Measurements from ENCODE around the gene RAB3A.
A peak's percentile ranks its signal among the peaks of the same experiment; 100 is the strongest.

Gene RAB3A

DNA sequence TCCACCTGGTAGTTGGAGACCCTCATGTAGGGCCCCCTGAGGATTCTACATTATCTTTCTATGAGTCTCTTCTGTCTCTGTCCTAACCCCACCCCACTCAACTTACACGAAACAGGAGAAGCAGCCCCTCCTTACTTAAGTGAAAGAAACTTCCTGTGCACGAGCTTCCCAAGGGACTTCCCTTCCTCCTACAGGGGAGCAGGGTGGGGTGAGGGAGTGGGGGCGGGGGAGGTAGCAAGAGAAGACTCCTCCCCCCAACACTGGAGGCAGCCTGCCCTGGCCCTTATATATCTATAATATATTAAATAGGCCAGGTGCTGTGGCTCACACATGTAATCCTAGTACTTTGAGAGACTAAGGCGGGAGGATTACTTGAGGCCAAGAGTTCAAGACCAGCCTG is 27.9 kb upstream of the RAB3A start:
- Histone ChIP-seq H3K27ac (ENCODE audit: low read length) (no peak overlapping the region), H3K36me3 (ENCODE audit: control insufficient read depth, insufficient read depth, low read length) (no peaks in the 10 kb centered on the region), H3K27me3 (ENCODE audit: control insufficient read depth, insufficient read depth, low read length) (no peaks in the 10 kb centered on the region), H3K9me3 (ENCODE audit: control insufficient read depth, insufficient read depth, low read length) (no peaks in the 10 kb centered on the region), H3K4me3 (ENCODE audit: low read length) (no peak overlapping the region), H3K4me1 (ENCODE audit: control insufficient read depth, insufficient read depth, low read length) (peaks cover 10% of the 10 kb centered on the region)
- WGBS (ENCODE audit: insufficient coverage, insufficient read length) = no CpG with 5 or more reads among the region's 4 CpGs
- no peak for DNase-seq (ENCODE audit: low read depth, low spot score)

DNA sequence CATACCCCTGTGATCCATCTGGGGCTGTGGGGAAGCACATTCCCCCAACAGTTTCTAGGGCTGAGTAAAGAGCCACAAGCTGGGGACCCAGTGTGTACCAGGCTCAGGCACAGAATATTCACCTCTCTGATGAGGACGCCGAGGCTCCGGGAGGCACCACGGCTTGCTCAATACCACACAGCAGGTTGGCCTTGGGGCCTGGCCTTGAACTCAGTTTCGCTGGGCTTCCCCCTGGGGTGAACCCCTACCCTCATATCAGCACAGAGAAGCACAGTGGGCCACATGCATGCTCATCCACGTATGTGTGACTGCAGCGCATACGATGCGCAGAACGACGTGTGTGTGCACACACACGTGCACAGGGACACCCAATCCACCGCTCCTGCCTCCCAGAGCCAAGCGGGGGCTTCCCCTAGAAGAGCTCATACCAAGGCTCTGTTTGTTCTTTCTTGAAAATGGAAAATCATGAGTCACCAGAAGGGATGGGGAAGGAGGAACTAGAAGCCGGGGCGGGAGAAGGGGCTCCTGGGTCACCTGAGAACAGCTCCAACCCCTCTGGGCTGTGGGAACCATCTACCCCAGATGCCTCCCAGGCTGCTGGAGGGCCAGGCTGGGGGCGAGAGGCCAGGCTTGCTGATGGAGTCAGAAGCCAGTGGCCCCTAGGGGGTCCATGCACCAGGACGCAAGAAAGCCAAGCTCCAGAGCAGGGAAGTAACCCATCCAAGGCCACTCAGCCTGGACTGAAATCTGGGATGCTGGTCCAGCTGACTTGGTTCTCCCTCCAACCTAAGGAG is 27.3 kb upstream of the RAB3A start:
- H3K9me3 ChIP-seq (ENCODE audit: control insufficient read depth, insufficient read depth, low read length) = no peaks in the 10 kb centered on the region
- no peak for DNase-seq (ENCODE audit: low read depth, low spot score)
- H3K4me1 ChIP-seq (ENCODE audit: control insufficient read depth, insufficient read depth, low read length) = peaks cover 10% of the 10 kb centered on the region
- no peaks in the 10 kb centered on the region for H3K27me3 ChIP-seq (ENCODE audit: control insufficient read depth, insufficient read depth, low read length)
- WGBS (ENCODE audit: insufficient coverage, insufficient read length) = no CpG with 5 or more reads among the region's 18 CpGs
- H3K27ac ChIP-seq (ENCODE audit: low read length) = no peak overlapping the region
- no peak overlapping the region for H3K4me3 ChIP-seq (ENCODE audit: low read length)
- H3K36me3 ChIP-seq (ENCODE audit: control insufficient read depth, insufficient read depth, low read length) = no peaks in the 10 kb centered on the region

DNA sequence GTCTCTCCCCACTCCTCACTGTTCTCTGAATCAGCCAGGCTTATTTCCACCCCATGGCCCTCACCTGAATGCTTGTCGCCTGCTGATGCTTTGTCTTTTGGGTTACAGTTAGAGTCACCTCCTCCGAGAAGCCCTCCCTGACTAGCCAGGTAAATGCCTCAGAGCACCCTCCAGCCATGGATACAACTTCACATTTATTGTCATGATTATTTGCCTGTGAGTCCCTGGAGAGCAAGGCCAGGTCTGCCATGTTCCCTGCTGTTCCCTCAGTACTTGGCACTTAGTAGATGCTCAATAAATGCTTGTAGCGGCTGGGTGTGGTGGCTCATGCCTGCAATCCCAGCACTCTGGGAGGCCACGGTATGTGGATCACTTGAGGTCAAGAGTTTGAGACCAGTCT is 26.1 kb upstream of the RAB3A start:
- no peaks in the 10 kb centered on the region for H3K27me3 ChIP-seq (ENCODE audit: control insufficient read depth, insufficient read depth, low read length)
- DNase-seq (ENCODE audit: low read depth, low spot score) = no peak
- WGBS (ENCODE audit: insufficient coverage, insufficient read length) = no CpG with 5 or more reads among the region's 4 CpGs
- peaks cover 10% of the 10 kb centered on the region for H3K4me1 ChIP-seq (ENCODE audit: control insufficient read depth, insufficient read depth, low read length)
- H3K9me3 ChIP-seq (ENCODE audit: control insufficient read depth, insufficient read depth, low read length) = no peaks in the 10 kb centered on the region
- H3K36me3 ChIP-seq (ENCODE audit: control insufficient read depth, insufficient read depth, low read length) = no peaks in the 10 kb centered on the region
- no peak overlapping the region for H3K4me3 ChIP-seq (ENCODE audit: low read length)
- H3K27ac ChIP-seq (ENCODE audit: low read length) = no peak overlapping the region

DNA sequence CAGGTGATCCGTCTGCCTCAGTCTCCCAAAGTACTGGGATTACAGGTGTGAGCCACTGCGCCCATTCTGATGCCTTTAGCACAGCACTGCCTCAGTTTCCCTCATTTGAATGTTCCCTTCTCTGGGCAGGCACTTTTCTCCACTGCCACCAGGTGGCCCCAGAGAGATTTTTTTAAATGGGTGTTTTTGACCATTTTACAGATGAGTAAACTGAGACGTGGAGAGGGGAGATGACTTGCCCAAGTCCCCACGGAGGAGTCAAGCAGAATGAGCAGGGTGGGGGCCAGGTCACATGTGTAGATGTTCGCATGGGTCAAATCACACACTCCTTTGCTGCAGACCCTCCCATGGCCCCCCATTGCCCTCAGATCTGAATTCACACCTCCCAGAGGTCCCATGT is 25.6 kb upstream of the RAB3A start:
- no peaks in the 10 kb centered on the region for H3K36me3 ChIP-seq (ENCODE audit: control insufficient read depth, insufficient read depth, low read length)

DNA sequence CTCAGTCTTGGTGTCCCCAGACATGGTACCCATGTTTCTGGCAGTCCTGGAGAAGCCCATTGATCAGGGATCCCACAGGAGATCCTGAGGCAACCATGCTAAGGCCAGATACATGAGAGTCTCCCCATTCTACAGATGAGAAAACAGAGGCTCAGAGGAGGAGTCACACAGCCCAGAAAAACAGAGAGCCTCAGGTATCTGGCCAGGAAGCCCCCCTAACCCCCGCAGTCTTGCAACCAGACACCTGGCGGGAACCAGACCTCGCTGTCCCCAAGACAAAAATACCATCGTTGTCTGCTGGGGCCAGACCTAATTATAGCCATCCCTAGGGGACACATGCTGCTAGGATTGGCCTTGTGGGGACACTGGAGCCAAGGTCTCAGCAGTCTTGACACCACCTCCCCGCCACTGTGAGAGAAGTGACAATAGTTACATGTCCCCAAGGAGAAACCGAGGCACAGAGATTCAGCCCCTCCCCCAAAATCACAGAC is 24.0 kb upstream of the RAB3A start:
- Histone ChIP-seq H3K27ac (ENCODE audit: low read length) (no peak overlapping the region), H3K4me3 (ENCODE audit: low read length) (no peak overlapping the region), H3K36me3 (ENCODE audit: control insufficient read depth, insufficient read depth, low read length) (no peaks in the 10 kb centered on the region), H3K27me3 (ENCODE audit: control insufficient read depth, insufficient read depth, low read length) (no peaks in the 10 kb centered on the region), H3K9me3 (ENCODE audit: control insufficient read depth, insufficient read depth, low read length) (no peaks in the 10 kb centered on the region), H3K4me1 (ENCODE audit: control insufficient read depth, insufficient read depth, low read length) (peaks cover 10% of the 10 kb centered on the region)
- WGBS (ENCODE audit: insufficient coverage, insufficient read length) = no CpG with 5 or more reads among the region's 6 CpGs
- DNase-seq (ENCODE audit: low read depth, low spot score) = no peak

More for the DNA sequence above, 25.6 kb upstream of the RAB3A start:
- H3K27me3 ChIP-seq (ENCODE audit: control insufficient read depth, insufficient read depth, low read length) = no peaks in the 10 kb centered on the region
- no peaks in the 10 kb centered on the region for H3K9me3 ChIP-seq (ENCODE audit: control insufficient read depth, insufficient read depth, low read length)
- no CpG with 5 or more reads among the region's 5 CpGs for WGBS (ENCODE audit: insufficient coverage, insufficient read length)
- no peak for DNase-seq (ENCODE audit: low read depth, low spot score)
- no peak overlapping the region for H3K4me3 ChIP-seq (ENCODE audit: low read length)
- peaks cover 10% of the 10 kb centered on the region for H3K4me1 ChIP-seq (ENCODE audit: control insufficient read depth, insufficient read depth, low read length)
- no peak overlapping the region for H3K27ac ChIP-seq (ENCODE audit: low read length)

DNA sequence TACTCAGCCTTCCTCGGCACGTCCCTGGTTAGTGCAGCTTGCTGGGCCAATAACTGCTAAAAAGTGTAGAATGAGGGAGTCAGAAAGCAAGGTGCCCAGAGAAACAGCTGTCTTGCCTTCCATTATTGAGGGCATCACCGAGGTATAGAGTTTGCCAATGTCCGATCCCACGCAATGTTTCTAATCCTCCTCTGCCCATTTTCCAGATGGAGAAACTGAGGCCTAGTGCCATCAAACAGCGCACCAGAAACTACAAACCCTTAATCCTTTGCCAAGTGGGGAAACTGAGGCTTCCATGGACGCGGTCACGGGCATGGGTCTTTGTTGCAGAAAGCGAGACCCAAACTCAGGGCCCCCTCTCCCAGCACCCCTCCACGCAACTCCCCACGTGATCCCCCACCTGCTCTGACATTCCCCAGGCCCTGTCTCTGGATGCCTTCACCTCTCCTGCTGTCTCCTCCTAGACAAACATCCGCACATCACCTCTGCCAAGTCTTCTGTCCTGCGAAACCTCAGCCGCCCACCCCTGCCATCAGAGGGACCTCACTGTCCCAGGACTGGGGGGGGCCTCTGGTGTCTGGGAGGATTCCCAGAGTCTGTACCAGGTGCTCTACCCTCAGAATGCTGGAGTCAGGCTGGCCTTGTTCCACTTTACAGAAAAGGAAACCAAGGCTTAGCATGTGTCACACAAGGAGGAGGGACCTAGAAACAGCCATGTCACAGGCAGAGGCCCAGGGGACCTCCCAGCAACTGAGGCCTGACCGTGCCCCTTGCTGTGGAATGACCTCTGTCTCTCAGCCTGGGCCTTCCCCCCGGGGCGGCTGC is 23.3 kb upstream of the RAB3A start:
- no CpG with 5 or more reads among the region's 18 CpGs for WGBS (ENCODE audit: insufficient coverage, insufficient read length)
- H3K27me3 ChIP-seq (ENCODE audit: control insufficient read depth, insufficient read depth, low read length) = no peaks in the 10 kb centered on the region
- H3K4me1 ChIP-seq (ENCODE audit: control insufficient read depth, insufficient read depth, low read length) = peaks cover 5% of the 10 kb centered on the region
- no peak for DNase-seq (ENCODE audit: low read depth, low spot score)
- H3K9me3 ChIP-seq (ENCODE audit: control insufficient read depth, insufficient read depth, low read length) = no peaks in the 10 kb centered on the region
- no peak overlapping the region for H3K27ac ChIP-seq (ENCODE audit: low read length)
- no peaks in the 10 kb centered on the region for H3K36me3 ChIP-seq (ENCODE audit: control insufficient read depth, insufficient read depth, low read length)
- H3K4me3 ChIP-seq (ENCODE audit: low read length) = no peak overlapping the region

DNA sequence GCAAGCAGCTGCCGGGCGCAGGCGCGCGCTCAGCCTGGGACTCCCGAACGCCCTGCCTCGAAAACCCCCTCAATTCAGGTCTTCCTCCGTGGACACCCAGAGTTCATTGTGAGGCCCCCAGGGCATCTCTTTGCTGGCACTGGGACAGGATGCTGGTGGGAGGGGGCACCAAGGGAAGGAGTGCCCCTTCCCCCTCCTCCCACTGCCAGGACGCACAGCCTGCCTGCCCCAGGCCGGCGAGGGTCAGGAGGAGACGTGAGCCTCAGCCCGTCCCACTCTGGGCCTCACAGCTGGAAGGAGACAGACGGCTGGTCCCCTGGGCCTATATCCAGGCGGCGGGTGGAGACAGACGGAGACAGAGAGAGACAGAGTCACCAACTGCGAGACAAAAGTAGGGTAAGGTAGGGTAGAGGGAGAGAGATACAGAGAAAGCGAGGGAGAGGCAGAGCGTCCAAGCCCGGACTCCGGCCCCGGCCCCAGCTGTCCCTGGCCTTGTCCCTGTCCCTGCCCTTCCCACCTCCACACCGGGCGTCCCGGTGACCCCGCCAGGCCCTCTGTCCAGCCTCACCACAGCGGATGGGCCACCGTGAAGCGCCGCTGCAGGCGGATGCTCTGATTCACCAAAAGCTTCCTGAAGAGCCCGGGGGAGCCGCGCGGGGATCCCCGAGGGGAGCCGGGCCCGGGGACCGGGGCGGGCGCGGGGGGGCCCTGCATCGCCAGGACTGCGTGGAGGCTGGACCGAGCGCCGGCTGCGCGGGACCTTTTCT is 22.0 kb upstream of the RAB3A start, which contains the start of gene PDE4C:
Gene PDE4C, minus strand, starts transcription at position 737 of the 767 bp plus-strand sequence. Its CDS starts 23 bp downstream, at position 714.
- no peak within 1 kb of the TSS for H3K27ac ChIP-seq (ENCODE audit: low read length)
- H3K9me3 ChIP-seq (ENCODE audit: control insufficient read depth, insufficient read depth, low read length) = no peaks in the 10 kb centered on the region
- no peak within 1 kb of the TSS for H3K4me3 ChIP-seq (ENCODE audit: low read length)
- no CpG with 5 or more reads among the region's 51 CpGs for WGBS (ENCODE audit: insufficient coverage, insufficient read length)
- no peak for DNase-seq (ENCODE audit: low read depth, low spot score)
- H3K27me3 ChIP-seq (ENCODE audit: control insufficient read depth, insufficient read depth, low read length) = no peaks in the 10 kb centered on the region
- H3K36me3 ChIP-seq (ENCODE audit: control insufficient read depth, insufficient read depth, low read length) = no peaks in the 10 kb centered on the region
- peaks cover 1% of the 10 kb centered on the region for H3K4me1 ChIP-seq (ENCODE audit: control insufficient read depth, insufficient read depth, low read length)

DNA sequence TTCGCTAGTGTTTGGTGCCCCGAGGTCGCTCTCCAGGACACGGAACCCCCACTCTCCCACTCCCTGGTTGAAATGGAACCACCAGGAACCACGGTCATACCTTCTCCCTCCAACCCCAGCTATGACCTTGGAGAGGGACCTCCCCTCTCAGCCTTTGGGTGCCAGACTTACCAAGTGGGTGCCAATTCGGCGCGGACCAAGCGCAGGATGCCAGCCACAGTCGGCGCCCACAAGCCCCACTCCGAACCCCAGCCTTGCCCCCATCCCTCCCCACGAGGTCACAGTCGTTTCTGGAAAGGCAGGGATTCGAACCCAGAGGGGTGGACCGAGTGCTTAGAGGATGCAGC is 21.5 kb upstream of the RAB3A start:
- Histone ChIP-seq H3K4me1 (ENCODE audit: control insufficient read depth, insufficient read depth, low read length) (no peaks in the 10 kb centered on the region), H3K36me3 (ENCODE audit: control insufficient read depth, insufficient read depth, low read length) (no peaks in the 10 kb centered on the region), H3K4me3 (ENCODE audit: low read length) (no peak overlapping the region), H3K9me3 (ENCODE audit: control insufficient read depth, insufficient read depth, low read length) (no peaks in the 10 kb centered on the region), H3K27ac (ENCODE audit: low read length) (no peak overlapping the region), H3K27me3 (ENCODE audit: control insufficient read depth, insufficient read depth, low read length) (no peaks in the 10 kb centered on the region)
- DNase-seq (ENCODE audit: low read depth, low spot score) = no peak
- no CpG with 5 or more reads among the region's 16 CpGs for WGBS (ENCODE audit: insufficient coverage, insufficient read length)

DNA sequence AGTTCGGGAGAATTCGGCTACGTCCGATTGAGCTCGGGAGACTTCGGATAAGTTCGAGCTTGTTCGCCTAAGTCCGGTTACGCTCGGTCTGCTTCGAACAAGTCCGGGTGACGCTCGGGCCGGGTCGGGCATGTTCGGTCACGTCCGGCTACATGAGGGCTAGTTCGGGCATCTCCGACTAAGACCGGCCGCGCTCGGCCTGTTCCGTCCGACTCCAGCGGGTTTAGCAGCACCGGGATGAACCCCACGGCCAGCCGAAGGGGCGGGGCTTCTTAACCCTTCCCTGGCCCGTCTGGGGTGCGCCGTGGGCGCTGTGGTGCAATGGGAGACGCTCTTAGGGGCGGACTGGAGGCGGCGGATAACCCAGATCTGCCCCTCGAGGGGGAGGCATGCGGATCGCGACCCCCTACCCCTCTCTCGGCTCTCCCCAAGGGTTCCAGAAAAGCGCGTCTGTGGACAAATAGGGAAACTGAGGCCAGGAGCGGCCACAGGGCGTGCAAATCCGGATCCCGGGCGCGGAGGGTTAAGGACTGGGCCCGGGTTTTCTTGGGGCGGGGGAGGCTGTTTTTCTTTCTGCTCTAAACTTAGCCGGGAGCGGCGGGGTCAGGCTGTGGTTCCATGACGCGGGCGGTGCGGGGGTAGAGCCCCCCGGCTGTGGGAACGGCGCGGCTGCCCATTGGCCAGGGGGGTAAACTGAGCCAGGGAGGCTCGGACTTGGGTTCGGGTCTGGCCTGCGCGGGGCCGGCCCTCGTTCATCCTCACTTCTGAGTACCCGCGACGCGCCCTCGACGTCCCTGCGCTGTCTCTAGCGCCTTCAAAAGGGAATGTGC is 20.9 kb upstream of the RAB3A start:
- H3K27me3 ChIP-seq (ENCODE audit: control insufficient read depth, insufficient read depth, low read length) = no peaks in the 10 kb centered on the region
- no peaks in the 10 kb centered on the region for H3K9me3 ChIP-seq (ENCODE audit: control insufficient read depth, insufficient read depth, low read length)
- WGBS (ENCODE audit: insufficient coverage, insufficient read length) = no CpG with 5 or more reads among the region's 81 CpGs
- peak overlapping the region; percentile 75; the same call in 1 of the 2 replicates for H3K4me3 ChIP-seq (ENCODE audit: low read length)
- H3K4me1 ChIP-seq (ENCODE audit: control insufficient read depth, insufficient read depth, low read length) = peaks cover 2% of the 10 kb centered on the region; the same call in 1 of the 2 replicates
- H3K27ac ChIP-seq (ENCODE audit: low read length) = no peak overlapping the region
- no peaks in the 10 kb centered on the region for H3K36me3 ChIP-seq (ENCODE audit: control insufficient read depth, insufficient read depth, low read length)
- peak; percentile 100 for DNase-seq (ENCODE audit: low read depth, low spot score)

Measured in iPS DF 6.9 (cell line).